ENCODE measurements around the gene ST6GALNAC4.

DNA sequence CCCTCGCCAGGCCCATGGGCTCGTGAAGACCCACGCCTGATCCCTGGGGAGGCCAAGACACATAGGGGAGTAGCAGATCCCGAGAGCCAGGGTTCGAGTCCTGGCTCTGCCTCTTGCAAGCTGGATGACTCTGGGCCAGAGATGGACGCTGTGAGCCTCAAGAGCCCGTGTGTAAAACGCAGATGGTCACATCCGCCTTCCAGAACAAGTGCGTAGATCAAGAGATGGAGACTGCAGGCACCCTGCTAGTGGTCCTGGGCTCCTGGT, 8.2 kb downstream of the ST6GALNAC4 start:
- TF ChIP-seq, protein P1, sequence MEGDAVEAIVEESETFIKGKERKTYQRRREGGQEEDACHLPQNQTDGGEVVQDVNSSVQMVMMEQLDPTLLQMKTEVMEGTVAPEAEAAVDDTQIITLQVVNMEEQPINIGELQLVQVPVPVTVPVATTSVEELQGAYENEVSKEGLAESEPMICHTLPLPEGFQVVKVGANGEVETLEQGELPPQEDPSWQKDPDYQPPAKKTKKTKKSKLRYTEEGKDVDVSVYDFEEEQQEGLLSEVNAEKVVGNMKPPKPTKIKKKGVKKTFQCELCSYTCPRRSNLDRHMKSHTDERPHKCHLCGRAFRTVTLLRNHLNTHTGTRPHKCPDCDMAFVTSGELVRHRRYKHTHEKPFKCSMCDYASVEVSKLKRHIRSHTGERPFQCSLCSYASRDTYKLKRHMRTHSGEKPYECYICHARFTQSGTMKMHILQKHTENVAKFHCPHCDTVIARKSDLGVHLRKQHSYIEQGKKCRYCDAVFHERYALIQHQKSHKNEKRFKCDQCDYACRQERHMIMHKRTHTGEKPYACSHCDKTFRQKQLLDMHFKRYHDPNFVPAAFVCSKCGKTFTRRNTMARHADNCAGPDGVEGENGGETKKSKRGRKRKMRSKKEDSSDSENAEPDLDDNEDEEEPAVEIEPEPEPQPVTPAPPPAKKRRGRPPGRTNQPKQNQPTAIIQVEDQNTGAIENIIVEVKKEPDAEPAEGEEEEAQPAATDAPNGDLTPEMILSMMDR (IDR thresholded peaks at IDR 0.05): no peak
- TF ChIP-seq EZH2 (IDR thresholded peaks at IDR 0.05) (no peak), EZH2phosphoT487 (IDR thresholded peaks at IDR 0.05) (no peak)
